Measurements from ENCODE around the gene E2F3. TPM values are rescaled to one million over a fixed set of nuclear protein-coding genes. Genes with fewer than 3 reads are reported as not detected.

E2F3 gene
- total RNA-seq, 1 experiment from 2014 or later, result 18.7 TPM

DNA sequence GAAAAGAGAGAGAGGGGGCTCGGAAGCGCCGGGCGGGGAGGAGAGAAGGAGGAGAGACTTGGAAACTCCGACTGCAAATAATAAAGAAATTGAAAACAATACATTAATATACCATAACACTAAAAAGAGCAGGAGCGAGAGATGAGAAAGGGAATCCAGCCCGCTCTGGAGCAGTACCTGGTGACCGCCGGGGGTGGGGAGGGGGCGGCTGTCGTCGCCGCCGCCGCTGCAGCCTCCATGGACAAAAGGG is 338 bp downstream of the E2F3 start:
- H3K27ac Mint-ChIP-seq (ENCODE audit: low read depth, unreplicated experiment), result peak overlapping the region; percentile 91
- BruUV-seq (replicated peaks), result no TSS peak
- ChIA-PET POLR2A (interaction anchor here (0.6 to 2.6 kb wide), 5 partner anchors 16 to 162 kb away, joined by 3 to 13 read pairs (median 4); partner anchors contain the start of gene CDKAL1), CTCF (no interaction called here)
- TF ChIP-seq, protein P1, sequence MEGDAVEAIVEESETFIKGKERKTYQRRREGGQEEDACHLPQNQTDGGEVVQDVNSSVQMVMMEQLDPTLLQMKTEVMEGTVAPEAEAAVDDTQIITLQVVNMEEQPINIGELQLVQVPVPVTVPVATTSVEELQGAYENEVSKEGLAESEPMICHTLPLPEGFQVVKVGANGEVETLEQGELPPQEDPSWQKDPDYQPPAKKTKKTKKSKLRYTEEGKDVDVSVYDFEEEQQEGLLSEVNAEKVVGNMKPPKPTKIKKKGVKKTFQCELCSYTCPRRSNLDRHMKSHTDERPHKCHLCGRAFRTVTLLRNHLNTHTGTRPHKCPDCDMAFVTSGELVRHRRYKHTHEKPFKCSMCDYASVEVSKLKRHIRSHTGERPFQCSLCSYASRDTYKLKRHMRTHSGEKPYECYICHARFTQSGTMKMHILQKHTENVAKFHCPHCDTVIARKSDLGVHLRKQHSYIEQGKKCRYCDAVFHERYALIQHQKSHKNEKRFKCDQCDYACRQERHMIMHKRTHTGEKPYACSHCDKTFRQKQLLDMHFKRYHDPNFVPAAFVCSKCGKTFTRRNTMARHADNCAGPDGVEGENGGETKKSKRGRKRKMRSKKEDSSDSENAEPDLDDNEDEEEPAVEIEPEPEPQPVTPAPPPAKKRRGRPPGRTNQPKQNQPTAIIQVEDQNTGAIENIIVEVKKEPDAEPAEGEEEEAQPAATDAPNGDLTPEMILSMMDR (IDR thresholded peaks at IDR 0.05; ENCODE audit: unreplicated experiment), result no peak
- peak overlapping the region; percentile 98 for H3K4me3 Mint-ChIP-seq (ENCODE audit: unreplicated experiment)
- H3K9me3 Mint-ChIP-seq (ENCODE audit: unreplicated experiment), result no peaks in the 10 kb centered on the region
- H3K27me3 Mint-ChIP-seq (ENCODE audit: insufficient read depth, unreplicated experiment), result no peaks in the 10 kb centered on the region
- H3K4me1 Mint-ChIP-seq (ENCODE audit: insufficient read depth, unreplicated experiment), result peaks cover 8% of the 10 kb centered on the region
- intact Hi-C loops (cut with micrococcal nuclease), result loop anchor here (5.0 kb wide), 2 partner anchors 190 to 310 kb away; partner anchors contain the start of gene MBOAT1
- peaks cover 18% of the 10 kb centered on the region for H3K36me3 Mint-ChIP-seq (ENCODE audit: insufficient read depth, unreplicated experiment)
- no peak for DNase-seq (ENCODE audit: unreplicated experiment)

DNA sequence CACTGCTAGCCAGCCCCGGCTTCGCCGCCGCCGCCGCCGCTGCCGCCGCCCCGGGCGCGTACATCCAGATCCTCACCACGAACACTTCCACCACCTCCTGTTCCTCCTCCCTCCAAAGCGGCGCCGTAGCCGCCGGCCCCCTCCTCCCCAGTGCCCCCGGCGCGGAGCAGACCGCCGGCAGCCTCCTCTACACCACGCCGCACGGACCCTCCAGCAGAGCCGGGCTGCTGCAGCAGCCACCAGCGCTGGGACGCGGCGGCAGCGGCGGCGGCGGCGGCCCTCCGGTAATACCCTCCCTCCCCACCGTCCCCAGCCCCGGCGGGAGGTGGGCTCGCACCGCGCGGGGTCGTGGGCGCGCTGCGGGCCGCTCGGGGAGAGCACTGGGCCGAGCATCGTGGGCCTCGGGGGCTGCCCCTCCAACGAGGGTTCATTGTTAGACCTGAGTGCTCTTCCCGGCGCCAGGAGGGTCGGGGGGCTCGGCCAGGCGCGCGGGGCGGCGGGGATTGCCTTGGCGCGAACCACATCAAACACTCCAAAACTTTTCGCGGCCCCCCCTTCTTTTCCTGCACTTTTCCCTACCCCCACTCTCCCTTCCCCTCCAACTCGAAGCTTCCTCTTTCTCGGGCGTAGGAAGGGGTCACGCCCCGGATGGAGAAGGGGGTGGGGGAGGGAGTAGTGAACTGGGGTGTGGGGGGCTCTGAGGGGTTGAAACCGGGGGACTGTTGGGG is 827 bp downstream of the E2F3 start:
- Mint-ChIP-seq H3K27me3 (ENCODE audit: insufficient read depth, unreplicated experiment) (no peaks in the 10 kb centered on the region), H3K36me3 (ENCODE audit: insufficient read depth, unreplicated experiment) (peaks cover 18% of the 10 kb centered on the region), H3K9me3 (ENCODE audit: unreplicated experiment) (no peaks in the 10 kb centered on the region), H3K4me1 (ENCODE audit: insufficient read depth, unreplicated experiment) (peaks cover 8% of the 10 kb centered on the region), H3K27ac (ENCODE audit: low read depth, unreplicated experiment) (peak overlapping the region; percentile 91), H3K4me3 (ENCODE audit: unreplicated experiment) (peak overlapping the region; percentile 98)
- TF ChIP-seq, protein P1 (IDR thresholded peaks at IDR 0.05; ENCODE audit: unreplicated experiment), result no peak
- BruUV-seq (replicated peaks), result no TSS peak
- peak; percentile 76 for DNase-seq (ENCODE audit: unreplicated experiment)
- CTCF ChIA-PET, result no interaction called here
- POLR2A ChIA-PET, result interaction anchor here (0.5 to 2.6 kb wide), 12 partner anchors 13 to 1797 kb away, joined by 3 to 13 read pairs (median 3); partner anchors contain the start of gene CDKAL1
- intact Hi-C loops (cut with micrococcal nuclease), result loop anchor here (5.0 kb wide), 2 partner anchors 190 to 310 kb away; partner anchors contain the start of gene MBOAT1

DNA sequence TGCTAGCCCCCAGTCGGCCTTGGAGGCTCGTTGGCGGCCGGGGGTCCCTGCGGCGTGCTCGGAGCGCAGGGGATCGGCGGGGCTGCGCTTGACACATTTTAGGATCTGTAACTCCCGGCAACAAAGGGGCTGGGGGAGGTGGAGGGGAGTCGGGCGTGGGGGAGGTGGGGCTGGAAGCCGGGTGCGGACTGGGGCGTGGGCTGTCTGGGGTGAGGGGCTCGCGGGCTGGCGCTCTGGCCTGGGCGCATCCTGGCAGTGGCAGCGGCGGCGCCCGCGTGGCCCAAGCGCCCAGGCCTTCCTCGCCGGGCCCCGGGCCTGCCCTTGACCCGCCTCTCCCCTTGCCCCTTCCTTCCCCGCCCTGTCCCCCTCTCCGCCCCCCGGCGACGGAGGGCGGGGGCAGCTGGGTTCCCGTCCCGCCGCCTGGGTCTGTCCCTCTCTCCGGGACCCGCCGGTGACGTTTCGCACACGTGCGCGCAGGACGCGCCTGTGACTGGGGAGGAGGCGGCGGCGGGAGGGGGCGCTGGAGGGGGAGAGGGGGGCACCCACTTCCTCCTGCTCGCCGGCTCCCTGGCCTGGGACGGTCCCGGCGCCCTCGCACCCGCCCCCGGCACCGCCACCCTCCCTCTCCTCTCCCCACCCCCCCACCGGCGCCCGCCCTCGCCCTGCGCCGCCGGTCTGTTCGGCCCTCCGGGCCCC is 1.5 kb downstream of the E2F3 start:
- Mint-ChIP-seq H3K36me3 (ENCODE audit: insufficient read depth, unreplicated experiment) (peaks cover 18% of the 10 kb centered on the region), H3K27me3 (ENCODE audit: insufficient read depth, unreplicated experiment) (no peaks in the 10 kb centered on the region), H3K4me3 (ENCODE audit: unreplicated experiment) (peak overlapping the region; percentile 98), H3K4me1 (ENCODE audit: insufficient read depth, unreplicated experiment) (peaks cover 8% of the 10 kb centered on the region), H3K27ac (ENCODE audit: low read depth, unreplicated experiment) (peak overlapping the region; percentile 91), H3K9me3 (ENCODE audit: unreplicated experiment) (no peaks in the 10 kb centered on the region)
- CTCF ChIA-PET, result interaction anchor here (0.5 to 2.2 kb wide), 3 partner anchors 119 to 309 kb away, joined by 3 to 16 read pairs (median 3); no protein-coding TSS in a partner anchor
- TF ChIP-seq, protein P1 (IDR thresholded peaks at IDR 0.05; ENCODE audit: unreplicated experiment), result no peak
- POLR2A ChIA-PET, result interaction anchor here (0.5 to 1.1 kb wide), 8 partner anchors 14 to 1797 kb away, joined by 3 to 4 read pairs (median 3); partner anchors contain the start of gene CDKAL1
- intact Hi-C loops (cut with micrococcal nuclease), result loop anchor here (5.0 kb wide), 2 partner anchors 191 to 311 kb away; partner anchors contain the start of gene MBOAT1
- no TSS peak for BruUV-seq (replicated peaks)
- peak; percentile 92 for DNase-seq (ENCODE audit: unreplicated experiment)

All from MCF 10A (cell line).